Embryonic facial prominence (tissue), 1 donor: ENCODE data around the gene WNT2.
"Not testable (repeated sequence)": the region's sequence is repeated elsewhere in the genome, so short reads cannot be mapped to it uniquely, and the experiment has no call there.

ENCODE experiments used
- DNase-seq: peaks from one replicate; pipeline ENCODE4 v3.0.0-alpha.2; 2016; ENCODE audit errors: extremely low spot score

Gene WNT2

DNA sequence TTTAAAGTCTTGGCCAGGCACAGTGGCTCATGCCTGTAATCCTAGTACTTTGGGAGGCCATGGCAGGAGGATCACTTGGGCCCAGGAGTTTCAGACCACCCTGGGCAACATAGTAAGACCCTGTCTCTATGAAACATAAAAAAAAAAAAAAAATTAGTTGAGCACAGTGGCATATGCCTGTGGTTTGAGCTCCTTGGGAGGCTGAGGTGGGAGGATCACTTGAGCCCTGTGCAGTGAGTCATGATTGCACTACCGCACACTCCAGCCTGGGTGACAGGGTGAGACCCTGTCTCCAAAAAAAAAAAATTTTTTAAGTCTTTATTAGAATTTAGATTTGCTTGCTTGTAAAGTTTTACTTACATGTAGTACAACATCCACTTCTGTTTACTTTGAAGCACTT, 14.0 kb downstream of the WNT2 start:
- no peak for DNase-seq

DNA sequence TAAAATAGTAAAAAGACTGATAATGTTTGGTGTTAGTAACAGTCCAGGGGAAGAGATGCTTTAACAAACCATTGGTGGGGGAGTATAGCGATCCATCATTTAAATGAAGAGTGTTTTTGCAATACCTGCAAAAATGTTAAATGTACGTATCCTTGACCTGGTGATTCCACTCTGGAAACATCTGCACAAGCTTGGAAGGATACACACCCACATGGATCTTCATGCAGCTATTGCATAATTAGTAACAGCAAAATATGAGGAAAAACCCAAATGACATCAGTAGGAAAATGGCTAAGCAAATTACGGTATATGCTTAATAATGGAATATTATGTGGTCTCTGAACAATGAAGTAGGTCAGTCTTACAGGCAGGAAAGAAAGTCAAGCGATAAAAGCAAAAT, 20.5 kb downstream of the WNT2 start:
- DNase-seq, result no peak

DNA sequence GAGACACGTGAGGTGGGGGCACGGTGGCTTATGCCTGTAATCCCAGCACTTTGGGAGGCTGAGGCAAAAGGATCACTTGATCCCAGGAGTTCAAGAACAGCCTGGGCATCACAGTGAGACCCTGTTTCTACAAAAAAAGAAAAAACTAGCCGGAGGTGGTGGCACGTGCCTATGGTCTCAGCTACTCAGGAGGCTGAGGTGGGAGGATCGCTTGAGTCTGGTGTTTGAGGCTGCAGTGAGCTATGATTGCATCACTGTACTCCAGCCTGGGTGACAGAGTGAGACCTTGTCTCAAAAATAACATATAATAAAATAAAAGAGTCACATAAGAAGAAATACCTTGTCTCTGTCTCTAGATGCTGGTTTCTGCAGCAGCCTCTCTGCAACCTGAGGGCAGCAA, 22.4 kb downstream of the WNT2 start:
- DNase-seq, result not testable (repeated sequence)

DNA sequence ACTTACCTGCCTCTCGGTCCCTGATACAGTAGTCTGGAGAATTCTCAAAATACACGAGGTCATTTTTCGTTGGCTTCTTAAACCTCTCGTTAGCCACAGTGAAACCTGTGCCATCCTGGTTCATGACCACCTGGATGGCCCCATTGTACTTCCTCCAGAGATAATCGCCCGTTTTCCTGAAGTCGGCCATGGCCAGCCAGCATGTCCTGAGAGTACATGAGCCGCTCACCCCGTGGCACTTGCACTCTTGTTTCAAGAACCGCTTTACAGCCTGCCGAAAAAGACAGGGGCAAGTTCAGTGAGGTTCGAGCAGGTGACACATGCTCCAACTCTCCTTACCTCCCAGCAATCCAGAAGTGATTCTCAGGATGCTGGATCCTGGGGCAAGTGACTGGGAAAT, 25.3 kb downstream of the WNT2 start:
- DNase-seq, result no peak

DNA sequence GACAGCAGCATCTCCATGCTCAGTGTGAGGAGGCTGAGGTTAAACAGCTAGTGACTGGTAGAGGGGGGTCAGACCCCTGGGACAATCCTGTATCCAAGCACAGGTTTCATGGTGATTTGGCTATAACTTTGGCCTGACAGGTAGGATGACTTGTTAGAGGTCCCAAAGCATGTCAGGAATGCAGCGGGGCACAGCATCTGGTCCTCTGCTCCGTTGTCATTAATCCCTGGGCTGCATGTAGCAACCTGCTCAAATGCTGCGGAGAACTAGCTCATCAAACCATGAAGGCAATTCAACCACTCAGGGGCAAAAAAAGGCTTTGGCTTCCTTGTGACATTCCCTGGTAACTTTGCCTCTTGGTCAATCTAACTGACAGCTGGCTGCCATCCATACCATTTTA, 26.8 kb downstream of the WNT2 start:
- DNase-seq, result no peak

DNA sequence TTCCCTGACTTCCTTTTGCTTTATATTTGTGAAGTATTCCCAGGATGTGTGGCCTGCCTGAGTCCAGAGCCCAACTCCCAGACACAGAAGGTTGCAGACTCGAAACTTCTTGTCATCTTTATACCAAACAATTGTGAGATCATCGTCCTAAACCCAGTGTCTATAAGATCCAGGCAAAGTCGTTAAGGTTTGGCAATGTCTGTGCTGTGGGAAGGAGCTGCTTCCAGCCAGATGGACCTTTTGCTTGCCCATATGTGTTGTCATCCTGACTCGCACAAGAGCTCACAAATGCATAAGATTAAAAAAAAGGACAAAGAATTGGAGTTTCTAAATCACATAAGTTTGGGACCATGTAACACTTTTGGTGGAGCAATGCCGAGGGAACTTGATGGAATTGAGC, 37.0 kb downstream of the WNT2 start:
- no peak for DNase-seq

DNA sequence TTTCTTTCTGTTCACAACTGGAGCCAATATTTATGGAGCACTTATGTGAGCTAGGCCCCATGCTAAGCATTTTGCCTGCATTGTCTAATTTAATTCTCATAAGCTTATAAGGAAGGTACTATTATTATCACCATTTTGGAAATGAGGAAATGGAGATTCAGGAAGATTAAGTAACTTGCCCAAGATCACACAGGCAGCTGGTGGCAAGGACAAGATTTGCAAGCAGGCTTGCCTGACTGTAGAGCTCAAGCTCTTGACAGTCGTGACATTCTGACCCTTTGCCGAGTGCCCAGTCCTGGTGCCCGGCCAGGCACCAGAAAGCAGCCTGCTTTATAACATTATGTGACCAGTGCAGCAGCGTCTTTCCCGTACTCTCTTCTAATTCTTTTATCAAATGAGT, 38.2 kb downstream of the WNT2 start:
- DNase-seq, result no peak

DNA sequence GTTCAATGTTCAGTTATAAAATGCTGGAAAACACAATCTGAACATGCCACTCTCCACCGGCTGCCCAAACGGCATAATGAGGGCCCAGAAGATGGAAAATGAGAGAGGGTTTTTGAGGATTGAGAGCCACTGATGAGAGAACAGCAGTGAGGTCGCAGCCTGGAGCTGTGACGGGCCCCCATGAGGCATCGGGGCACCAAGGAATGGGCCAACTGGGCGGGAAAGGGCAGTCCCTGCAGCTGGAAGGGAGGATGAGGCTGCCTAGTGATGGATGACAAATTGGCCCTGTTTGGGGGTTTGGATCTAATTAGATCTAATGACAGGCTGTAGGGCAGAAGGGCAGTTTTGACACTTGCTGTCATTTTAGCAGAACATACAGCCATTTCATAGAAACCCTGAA, 39.1 kb downstream of the WNT2 start:
- DNase-seq, result no peak

DNA sequence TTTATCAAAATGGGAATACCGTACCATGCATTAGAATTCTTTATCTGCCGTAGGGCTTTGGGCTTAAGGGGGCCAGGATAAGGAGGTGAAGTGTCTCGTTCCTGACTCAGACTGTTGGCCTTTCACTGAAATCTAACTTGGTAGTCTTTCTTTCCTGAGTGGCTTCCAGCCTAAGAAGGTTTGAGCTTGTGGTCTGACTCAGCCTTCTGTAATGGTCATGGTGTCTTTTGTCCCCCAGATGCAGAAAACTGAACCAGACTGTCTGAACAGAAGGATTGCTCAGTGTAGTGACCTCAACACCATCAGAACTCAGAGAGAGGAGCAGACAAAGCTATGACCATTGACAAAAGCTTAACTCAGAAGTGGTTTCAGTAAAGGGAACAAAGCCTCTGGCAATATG, 39.5 kb downstream of the WNT2 start:
- no peak for DNase-seq

DNA sequence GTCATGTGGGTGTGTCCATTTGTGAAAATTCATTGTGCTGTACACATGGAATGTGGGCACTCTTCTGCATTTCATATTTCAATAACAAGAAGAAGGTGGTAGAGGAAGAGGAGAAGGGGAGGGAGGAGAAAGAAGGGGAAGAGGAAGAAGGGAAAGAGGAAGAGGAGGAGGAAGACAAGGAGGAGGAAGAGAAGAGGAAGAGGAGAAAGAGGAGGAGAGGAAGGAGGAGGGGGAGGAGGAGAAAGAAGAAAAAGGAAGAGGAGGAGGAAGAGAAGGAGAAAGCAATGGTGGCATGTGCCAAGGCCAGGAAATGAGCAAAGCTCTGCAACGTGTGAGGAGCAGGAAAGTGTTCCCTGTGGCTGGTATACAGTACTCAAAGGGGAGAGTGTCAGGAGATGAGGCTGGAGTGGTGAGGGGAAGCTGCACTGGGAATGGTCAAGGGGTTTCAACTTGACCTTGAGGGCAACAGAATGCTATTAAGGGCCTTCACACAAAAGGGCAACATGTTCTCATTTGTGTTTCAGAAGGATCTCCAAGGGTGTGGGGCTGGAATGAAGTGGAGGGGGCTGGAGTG, 40.5 kb downstream of the WNT2 start:
- no peak for DNase-seq

DNA sequence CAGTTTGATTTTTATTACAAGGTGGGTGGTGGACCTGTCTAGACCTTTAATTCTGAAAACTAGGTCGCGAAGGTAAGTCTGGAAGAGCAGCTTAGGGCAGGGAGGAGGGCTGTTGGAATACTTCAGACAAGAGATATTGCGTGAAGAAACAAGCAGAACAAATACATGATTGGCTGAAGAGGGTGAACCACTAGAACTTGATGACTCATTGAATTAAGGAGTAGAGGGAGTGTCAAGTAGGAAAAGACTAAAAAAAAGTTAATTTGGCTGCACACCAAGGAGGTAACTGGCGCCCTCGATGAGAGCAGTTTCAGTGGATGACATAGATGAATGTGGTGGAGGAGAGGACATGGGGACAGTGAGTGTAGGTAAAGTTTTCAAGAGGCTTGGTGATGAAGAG, 41.3 kb downstream of the WNT2 start:
- DNase-seq, result no peak

DNA sequence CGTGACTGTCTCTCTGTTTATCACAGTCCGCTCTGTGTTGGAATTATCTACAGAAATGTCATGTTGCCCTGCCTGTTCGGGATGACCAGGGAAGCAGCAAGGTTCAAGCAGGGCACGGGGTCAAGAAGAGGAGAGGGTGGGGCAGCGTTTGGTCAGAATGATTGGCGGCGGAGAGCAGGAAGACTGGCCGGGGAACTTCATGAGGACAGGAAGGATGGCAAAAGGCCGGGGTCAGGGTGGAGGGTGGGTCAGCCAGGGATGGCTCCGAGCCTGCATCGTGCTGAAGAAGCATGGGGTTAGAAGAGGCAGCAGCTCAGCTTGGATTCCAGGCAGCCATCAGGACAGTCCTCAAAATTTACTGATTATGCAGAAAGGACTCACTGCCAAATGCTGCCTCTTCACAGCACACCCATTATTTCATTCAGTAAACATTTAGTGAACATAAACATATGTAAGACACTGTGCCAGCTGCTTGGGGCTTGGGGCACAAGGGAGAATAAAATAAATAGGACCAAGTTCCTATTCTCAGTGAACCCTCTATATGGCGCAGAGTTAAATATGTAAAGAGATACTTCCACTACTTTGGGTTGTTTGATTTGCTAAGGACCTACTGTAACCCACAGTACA, 42.8 kb downstream of the WNT2 start:
- DNase-seq, result no peak

DNA sequence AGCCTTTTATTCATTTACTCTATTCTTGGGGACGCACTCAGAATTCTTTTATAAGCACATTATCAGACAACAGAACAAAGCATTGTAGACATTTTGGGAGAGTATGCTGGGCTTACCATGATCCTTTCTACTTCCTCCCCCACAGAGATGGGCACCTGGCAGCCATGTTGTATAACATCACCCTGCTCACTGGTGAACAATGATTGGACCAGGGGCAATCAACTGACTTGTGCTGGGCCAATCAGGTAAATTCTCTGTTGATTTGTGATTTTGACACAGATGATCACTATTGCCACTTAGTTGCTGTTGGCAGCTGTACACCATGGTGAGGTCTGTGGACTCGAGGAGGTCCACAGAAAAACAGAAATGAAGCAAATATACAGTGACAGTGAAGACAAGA, 43.7 kb downstream of the WNT2 start:
- DNase-seq, result no peak

DNA sequence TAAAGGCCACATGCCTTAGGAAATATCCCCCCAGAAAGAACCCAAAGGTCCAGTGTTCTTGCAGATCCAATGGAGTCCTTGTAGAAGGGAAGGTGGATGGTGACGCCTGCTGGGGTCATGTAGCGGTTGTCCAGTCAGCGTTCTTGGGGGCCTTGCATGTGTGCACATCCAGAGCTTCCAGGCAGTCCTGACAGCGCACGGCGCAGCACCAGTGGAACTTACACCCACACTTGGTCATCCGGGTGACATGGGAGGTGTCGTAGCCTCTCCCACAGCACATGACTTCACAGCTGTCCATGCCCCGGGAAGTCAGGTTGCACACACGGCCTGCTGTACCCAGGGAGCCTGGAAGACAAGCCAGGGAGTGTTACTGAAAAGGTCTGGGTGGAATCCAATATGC, 44.8 kb downstream of the WNT2 start:
- DNase-seq, result no peak

DNA sequence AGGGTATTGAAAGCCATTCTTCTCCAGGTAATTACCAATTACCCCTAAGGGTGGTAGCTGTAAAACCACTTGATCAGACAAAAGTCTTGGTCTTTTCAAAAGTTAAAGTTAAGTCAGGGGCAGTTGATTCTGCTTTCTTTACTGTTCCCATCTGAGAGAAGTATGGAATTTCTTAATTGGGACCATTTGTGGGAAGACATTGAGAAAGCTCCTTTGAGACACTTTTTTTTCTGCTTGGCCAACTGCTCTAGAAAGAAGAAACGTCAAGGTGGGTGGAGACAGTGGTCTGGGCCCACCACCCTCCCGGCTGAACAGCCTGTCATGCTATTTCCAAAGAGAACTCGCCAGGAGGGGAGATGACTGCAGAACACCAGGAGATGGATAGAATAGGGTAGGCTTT, 45.3 kb downstream of the WNT2 start:
- DNase-seq, result no peak

DNA sequence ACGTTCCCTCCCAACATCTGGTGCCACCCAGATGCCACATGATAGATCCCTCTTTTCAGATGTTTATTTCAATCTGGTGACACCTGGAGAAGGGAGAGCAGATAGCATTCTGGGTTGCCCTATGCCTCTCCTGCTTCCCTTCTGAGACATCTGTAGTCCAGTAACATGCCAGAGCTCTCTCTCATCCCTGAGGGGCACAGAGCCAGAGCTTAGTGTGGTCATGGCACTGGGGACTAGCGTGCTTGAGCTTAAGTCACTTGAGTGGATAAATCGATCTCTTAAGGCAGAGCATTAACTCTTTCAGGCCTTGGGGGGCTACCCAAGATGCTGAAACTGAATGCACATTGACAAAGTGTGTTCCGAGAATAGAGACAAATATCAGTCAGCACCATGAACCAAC, 47.9 kb downstream of the WNT2 start:
- DNase-seq, result no peak

DNA sequence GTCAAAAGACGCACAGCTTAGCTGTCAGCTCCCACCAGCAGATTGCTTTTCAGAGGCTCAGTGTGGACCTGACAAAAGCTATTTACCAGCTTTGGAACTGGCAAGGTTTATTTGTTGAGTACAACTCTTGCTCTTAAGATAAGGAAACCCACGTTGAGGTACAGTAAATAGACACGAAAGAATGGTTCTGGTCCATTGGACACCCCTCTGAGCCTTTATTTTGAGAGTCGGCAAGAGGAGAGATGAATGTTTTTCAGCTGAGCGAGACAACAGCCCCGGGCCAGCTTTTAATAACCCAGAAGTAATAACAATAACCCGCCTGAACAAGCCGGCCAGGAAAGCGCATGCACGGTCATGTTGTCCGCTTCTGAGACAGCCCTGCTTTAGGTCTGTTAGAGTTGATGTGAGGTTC, 49.0 kb downstream of the WNT2 start:
- DNase-seq, result no peak

DNA sequence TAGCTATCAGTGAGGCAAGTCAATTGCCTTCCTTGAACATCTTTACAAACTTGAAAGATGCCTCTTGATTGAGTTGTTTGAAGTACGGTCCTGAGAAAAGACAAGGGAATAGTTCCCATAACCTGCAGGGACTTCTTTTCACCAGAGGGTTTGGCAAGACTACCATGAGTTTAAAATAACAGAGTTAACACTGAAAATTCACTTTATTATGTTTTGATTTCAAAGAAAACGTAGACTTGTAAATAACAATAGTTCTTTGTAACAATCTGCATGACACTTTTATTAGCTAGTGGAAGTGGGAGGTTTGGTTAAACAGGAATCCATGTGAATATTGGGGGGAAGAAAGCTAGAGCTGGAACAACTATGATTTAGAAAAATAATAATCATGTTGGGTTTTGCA, 49.5 kb downstream of the WNT2 start:
- no peak for DNase-seq

DNA sequence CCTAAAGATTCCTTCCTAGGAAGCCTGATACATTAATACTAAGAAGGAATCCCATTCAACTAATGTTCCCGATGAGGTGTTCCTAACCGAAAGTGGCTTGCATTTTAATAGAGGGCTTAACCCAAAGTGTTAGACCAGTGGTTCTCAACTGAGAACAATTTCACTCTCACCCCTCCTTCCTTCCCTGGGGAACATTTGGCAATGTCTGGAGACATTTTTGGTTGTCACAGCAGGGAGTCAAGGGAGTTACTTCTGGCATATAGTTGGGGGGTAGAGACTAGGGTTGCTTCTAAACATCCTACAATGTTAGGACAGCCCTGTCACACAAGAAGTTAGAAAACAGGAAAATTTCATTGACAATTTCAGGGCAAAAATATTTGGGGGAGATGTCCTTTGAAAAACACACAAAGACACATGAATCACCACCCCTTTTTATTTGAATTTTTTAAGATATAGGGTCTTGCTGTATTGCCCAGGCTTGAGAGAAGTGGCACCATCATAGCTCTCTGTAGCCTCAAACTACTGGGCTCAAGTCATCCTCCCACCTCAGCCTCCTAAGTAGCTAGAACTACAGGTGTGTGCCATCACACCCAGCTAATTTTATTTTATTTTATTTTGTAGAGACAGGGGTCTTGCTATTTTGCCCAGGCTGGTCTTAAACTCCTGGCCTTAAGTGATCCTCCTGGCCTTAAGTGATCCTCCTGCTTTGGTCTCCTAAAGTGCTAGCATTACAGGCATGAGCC, 50.7 kb downstream of the WNT2 start:
- no peak for DNase-seq

DNA sequence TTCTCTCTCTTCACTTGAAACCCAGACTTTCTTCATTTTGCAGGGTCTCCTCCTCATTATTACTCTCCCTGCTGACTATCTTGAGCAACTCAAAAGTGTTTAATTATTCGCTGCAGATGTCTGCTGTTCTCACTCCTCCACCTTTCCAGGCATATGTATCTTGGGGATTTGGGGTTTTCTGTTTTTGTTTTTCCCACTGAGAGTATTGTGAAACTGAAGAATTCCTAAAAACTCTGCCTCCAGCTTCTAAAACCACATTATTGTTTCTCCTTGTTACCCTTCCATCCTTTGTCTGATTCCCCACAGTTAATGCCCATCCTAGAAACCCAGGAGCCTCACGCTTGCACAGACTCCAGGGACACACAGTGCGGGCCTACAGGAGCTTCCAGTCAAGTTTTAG, 51.3 kb downstream of the WNT2 start:
- no peak for DNase-seq

DNA sequence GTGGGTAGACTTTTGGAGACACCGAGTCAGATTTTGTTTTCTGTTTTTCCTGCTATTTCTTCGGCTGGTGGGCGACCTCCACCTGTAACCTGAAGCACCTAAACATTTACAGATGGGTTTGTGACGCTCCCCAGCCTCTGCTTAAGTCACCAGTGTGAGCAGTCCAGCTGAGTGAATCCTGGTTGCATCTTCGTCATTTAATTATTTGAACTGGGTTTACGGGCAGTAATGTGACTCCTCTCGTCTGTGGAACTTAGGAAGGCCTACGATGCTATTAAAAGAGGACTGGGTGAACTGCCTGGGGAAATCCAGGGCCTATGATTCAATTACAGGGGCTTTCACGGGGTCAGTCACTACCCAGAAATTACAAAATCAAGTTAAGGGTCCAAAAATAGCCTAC, 52.5 kb downstream of the WNT2 start:
- no peak for DNase-seq

DNA sequence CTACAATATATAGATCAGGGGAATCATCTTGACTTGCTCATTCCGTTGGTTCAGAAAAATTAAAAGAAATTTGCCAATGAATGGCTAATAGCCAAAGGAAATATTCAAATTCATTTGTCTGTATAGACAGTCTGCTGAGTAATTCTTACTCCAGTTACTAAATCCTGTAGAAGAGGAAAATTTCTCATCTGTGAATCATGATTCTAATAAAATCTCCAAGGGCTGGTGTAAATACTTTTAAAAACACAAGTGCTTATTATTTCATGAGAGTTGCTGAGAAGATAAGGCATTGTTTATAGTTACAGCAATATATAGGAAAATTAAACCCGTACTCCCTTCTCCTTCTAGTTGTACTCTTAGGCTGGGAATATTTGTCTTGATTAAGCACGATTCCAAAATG, 53.0 kb downstream of the WNT2 start:
- no peak for DNase-seq

DNA sequence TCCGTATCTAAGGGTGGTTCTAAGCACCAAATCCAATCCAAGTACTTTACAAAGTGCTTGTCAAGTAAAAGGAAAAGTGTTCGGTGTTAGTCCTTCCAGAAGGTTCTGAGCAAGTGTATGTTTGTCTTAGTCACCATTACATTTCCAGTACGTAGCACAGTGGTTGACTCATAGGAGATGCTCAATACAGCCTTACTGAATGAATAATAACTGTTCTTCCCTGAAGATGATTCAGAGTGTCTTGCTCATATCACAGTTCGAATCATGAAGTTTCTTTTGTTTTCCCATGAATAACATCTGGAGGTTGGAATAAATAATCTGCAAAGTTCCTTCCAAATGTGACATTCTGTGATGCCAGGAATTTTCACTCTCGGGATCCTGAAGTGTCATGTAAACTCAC, 53.4 kb downstream of the WNT2 start:
- DNase-seq, result no peak

DNA sequence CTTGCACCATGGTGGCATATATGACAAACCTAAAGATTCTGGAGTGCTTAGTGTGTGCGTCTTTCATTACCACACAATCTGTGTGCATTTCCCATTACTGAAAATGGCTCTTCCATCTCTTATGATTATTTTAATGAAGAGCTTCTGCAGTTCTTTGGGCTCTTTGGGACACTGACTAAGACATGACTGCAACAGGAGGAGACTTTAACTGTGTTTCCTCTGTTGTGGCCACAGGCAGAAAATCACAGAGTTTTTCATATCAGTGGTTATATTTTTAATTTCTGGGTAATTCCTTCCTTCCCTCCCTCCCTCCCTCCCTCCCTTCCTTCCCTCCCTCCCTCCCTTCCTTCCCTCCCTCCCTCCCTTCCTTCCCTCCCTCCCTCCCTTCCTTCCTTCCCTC, 58.1 kb downstream of the WNT2 start:
- no peak for DNase-seq
